Measurements from ENCODE around the gene FAXDC2.
"Not testable (repeated sequence)": the region's sequence is repeated elsewhere in the genome, so short reads cannot be mapped to it uniquely, and the experiment has no call there.

The FAXDC2 gene

DNA sequence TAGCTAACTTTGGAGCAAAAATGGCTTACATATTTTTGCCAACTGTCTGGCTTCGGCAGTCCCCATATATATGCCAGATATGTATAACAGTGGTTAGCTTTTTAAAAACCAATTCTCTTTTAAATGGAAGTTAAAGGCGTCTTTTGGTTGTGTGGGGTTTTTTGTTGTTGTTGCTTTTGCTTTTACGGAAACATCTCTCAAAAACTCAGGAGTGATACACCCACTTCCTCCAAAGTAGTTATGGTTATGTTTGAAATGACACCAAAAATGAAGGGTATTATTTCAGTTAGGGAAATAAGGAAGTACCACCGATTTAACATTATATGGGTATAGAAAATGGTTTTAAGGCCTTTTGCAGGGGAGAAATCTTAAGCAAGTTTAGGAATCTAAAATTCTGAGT lies 10.4 kb upstream of the FAXDC2 start:
- DNase-seq: no peak

GRCh38 chr5:154860123-154860522 lies 9.7 kb upstream of the FAXDC2 start:
- DNase-seq: peak; percentile 67

DNA sequence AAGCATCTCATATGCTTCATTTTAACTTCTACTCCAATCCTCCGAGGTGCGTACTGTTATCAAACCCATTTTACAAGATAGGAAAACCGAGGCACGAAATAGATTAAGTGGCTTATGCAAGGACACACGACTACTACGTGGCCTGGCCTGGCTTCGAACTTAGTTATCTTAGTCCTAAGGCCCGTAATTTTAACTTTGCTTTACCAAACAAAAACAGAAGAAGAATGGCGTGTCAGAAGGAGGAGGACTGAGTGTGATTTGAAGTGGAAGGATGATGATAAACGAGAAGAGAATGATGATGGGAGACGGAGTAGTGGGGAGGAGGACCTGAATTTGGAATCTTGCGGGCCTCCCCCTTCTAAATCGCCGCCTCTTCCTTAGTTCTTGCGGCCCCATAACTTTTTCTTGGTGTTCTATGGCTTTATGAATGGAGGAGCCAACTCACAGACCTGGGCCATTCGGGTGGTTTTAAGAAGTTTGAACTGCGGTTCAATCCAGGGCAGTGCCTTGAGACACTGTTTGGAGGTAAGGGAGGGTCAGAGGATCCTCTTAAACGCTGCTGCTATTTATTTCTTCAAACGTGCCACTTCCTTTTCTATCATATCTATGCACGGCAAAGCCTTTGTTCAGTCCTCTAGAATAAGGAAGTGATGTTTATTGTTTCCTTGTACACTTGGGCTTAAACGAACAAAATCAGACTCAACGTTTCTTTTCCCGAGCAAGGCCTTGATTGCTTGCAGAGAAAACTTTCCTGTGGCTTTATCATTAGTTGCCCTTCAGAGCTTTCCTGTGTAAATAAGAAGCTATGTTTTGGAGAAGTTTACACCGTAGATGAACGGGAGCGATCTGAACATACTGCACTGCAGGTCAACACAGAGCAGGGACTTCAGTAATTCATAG lies 8.8 kb upstream of the FAXDC2 start:
- DNase-seq: no peak

- peak; percentile 98 for DNase-seq
Measured at GRCh38 chr5:154858297-154858971, 8.0 kb upstream of the FAXDC2 start, which contains the start of gene CNOT8. CNOT8 (plus strand) TSS chr5:154858627; CDS start chr5:154863279, 4,652 bp downstream.

GRCh38 chr5:154857530-154858296 lies 7.3 kb upstream of the FAXDC2 start:
- peak; percentile 98 for DNase-seq

GRCh38 chr5:154851351-154851750 lies 948 bp upstream of the FAXDC2 start:
- DNase-seq: no peak

DNA sequence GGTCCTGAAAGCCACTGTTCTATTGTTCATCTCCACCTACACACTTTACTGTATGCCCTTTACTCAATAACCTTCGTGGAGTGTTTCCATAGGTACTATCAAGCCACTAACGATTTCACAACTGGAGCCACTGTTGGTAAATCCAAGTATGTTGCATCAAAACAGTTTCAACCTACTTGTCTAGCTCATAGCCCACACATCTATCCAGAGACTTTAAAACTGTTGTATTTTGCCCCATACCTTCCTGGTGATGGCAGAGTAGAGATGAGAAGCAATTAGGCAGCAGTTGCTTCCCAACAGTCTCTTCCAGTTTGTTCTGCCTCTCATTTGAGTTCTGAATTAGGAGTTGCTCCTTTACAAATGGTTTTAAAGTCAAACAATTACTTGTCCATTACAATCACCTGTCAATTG lies 607 bp downstream of the FAXDC2 start:
- DNase-seq: no peak

DNA sequence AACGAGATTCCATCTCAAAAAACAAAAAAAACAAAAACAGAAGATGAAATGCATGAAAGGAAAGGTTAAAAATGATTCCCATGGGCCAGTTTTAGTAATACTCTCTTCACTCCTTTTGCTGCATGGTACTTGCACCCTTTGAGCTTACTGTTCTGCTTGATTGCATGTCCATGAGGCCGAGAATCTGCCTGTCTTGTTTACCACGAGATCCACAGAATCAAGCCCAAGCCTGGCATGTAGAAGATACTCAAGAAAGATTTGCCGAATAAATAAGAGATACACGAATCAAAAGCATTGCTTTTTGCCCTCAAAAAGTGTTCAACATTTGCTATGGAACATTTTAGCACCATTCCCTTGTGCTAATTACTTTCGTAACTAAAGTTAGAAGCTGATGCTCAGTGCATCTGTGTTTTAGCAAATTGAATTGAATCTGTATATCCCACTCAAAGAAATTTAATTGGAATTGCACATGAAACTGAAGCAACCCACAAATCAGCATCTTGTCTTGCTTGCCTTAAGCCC lies 1.1 kb downstream of the FAXDC2 start:
- DNase-seq: no peak

GRCh38 chr5:154844809-154845208 lies 5.6 kb downstream of the FAXDC2 start:
- no peak for DNase-seq

DNA sequence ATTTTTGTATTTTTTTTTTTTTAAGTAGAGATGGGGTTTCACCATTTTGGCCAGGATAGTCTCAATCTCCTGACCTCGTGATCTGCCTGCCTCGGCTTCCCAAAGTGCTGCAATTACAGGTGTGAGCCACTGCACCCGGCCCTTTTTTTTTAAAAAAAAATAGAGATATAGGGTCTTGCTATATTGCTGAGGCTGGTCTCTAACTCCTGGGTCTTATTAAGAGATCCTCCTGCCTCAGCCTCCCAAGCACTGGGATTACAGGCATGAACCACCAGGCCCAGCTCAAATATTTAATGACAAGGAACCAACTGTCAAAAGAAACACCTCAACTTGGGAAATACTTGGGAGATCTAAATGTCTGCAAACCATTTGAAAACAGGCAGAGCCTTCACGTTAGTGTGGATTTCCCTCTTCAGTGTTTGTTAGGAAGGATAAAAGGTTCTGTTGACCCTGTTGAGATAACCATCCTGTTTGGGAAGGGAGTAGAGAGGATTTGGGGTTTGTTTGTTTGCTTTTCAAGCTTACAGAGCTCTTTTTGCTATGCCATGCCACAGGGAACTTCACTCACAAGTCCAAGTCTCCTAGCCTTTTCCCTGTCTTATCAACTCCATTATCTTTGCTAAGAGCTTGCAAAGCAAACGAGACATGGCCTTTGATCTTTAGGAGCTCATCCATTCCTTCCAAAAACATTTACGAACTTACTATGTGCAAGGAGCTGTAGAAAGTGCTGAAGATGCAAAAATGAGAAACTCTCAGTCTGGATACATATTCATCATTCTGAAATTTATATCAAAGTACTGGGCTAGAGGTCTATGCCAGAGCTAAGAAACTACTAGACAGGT lies 7.5 kb downstream of the FAXDC2 start:
- DNase-seq: no peak

- DNase-seq: no peak
Measured at GRCh38 chr5:154841273-154841661, 9.1 kb downstream of the FAXDC2 start.

DNA sequence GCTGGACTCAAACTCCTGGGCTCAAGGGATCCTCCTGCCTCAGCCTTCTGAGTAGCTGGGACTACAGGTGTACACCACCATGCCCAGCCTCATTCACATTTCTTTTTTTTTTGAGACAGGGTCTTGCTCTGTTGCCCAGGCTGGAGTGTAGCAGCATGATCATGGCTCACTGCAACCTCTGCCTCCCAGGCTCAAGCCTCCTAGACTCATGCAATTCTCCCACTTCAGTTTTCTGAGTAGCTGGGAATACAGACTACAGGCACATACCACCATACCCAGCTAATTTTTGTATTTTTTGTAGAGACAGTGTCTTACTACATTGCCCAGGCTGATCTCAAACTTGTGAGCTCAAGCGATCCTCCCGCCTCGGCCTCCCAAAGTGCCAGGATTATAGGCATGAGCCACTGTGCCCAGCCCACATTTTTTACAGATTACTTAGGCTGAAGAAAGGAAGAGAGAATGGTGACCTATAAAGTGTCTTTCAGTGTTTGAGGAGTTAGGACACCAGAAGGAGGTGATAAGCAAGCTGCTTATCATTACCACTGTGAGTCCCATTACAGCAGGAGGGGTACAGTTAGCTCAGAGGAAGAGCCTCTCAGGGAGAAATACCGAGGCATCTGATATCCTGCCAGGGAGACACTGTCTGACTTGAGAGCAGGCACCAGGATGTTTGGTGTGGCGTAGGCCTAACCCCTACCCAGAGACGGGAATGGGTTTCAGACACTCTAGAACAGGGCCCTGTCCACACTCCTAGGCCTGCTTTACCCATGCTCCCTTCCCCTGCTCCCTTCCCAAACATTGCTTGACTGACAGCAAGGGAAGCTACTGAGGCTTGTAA lies 9.7 kb downstream of the FAXDC2 start:
- DNase-seq: no peak

GRCh38 chr5:154837009-154837901 lies 13.1 kb downstream of the FAXDC2 start:
- DNase-seq: no peak

GRCh38 chr5:154836225-154836624 lies 14.2 kb downstream of the FAXDC2 start:
- no peak for DNase-seq

- DNase-seq: not testable (repeated sequence)
Measured at GRCh38 chr5:154835701-154836052, 14.7 kb downstream of the FAXDC2 start.

GRCh38 chr5:154834053-154834452 lies 16.4 kb downstream of the FAXDC2 start:
- no peak for DNase-seq

GRCh38 chr5:154832804-154833203 lies 17.6 kb downstream of the FAXDC2 start:
- DNase-seq: not testable (repeated sequence)

- DNase-seq: no peak
Measured at GRCh38 chr5:154831451-154831850, 19.0 kb downstream of the FAXDC2 start.

DNA sequence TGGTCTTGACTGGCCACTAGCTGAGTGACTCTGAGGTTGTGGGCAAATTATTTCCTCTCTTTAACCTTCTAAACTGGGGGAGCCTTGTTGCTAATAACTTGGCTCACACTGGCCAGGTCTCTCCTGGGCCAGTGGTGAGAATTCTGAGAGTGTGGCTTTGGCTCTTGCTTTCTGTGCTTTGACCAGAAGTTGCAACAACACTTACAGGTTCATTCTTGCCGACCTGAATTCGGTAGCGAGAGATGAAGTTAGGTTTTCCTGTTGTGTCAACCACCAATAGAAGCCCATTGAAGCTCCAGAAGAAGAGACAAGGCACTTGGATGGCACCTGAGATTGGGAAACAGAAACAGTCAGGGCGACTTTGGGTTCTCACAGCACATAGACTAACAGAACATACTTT lies 19.8 kb downstream of the FAXDC2 start:
- DNase-seq: no peak

GRCh38 chr5:154830219-154830595 lies 20.2 kb downstream of the FAXDC2 start:
- DNase-seq: no peak
